GM23338 (cell line): ENCODE measurements around the gene CTDSPL.

Source experiments
- EZH2 ChIP-seq: fragments of 200-600 bp; sonication (generic); IDR thresholded peaks from one replicate; pipeline ENCODE4 v1.8.0; 2017; ENCODE audit warnings: antibody characterized with exemption, mild to moderate bottlenecking, low read depth; ENCODE audit not compliant: unreplicated experiment
- POLR2AphosphoS5 ChIP-seq: IDR thresholded peaks from 2 replicates; pipeline ENCODE4 v1.6.1; 2016; ENCODE audit warnings: antibody characterized with exemption, low read depth
- ZNF114 ChIP-seq: fragments of 250-450 bp; sonication (Bioruptor Pico); IDR thresholded peaks from 2 replicates; pipeline ENCODE4 v1.5.0; 2020; ENCODE audit warnings: mild to moderate bottlenecking, moderate library complexity
- TF ChIP-seq, protein P1 (sequence below), 2 experiments: fragments of 200-600 bp in 1 of 2; sonication (generic) in 1 of 2; conservative IDR thresholded peaks; 2 replicates each; pipeline versions ENCODE4 v1.5.1 to v1.6.1; 2016 to 2017; ENCODE audit warnings: antibody characterized with exemption in 2 of 2, low read depth in 2 of 2, mild to moderate bottlenecking in 2 of 2, moderate library complexity in 1 of 2
- TF ChIP-seq, protein P2 (sequence below): IDR thresholded peaks from 2 replicates; pipeline ENCODE4 v1.6.1; 2016; ENCODE audit warnings: antibody characterized with exemption
- TF ChIP-seq, protein P3 (sequence below): IDR thresholded peaks from one replicate; pipeline ENCODE4 v1.6.1; 2018; ENCODE audit warnings: antibody characterized with exemption; ENCODE audit not compliant: unreplicated experiment

DNA sequence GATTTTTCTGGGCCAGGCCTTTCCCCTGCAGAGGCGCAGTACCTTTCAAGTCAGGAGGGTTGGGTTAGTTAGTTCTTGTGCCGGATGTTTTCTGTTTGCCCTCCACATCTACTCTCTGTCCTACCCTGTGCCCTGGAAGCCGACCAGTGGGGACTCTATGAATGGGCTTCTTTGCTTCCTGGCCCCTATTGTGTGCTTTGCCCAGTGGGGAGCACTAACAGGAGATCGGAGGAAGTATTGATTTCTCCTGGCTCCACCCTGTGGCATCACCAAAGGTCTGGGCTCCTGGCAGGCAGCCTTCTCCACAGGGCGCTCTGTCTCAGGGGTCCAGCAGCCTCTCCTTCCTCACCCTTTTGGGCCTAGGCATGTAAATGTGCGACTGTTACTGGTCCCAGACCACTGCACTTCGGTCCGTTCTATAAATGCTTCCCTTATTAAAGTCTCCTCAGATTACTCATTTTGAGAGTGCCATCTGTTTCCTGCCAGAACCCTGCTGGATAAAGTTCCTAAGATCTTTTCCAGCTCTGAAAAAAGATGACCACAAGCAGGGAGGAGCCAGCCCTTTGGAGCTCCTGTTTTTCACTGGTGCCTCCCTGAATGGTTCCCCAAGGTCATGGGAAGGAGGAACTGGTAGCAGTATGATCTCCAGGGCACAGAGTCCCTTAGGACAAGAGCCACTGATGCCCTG, 44.5 kb downstream of the CTDSPL start:
- TF ChIP-seq, protein P1, sequence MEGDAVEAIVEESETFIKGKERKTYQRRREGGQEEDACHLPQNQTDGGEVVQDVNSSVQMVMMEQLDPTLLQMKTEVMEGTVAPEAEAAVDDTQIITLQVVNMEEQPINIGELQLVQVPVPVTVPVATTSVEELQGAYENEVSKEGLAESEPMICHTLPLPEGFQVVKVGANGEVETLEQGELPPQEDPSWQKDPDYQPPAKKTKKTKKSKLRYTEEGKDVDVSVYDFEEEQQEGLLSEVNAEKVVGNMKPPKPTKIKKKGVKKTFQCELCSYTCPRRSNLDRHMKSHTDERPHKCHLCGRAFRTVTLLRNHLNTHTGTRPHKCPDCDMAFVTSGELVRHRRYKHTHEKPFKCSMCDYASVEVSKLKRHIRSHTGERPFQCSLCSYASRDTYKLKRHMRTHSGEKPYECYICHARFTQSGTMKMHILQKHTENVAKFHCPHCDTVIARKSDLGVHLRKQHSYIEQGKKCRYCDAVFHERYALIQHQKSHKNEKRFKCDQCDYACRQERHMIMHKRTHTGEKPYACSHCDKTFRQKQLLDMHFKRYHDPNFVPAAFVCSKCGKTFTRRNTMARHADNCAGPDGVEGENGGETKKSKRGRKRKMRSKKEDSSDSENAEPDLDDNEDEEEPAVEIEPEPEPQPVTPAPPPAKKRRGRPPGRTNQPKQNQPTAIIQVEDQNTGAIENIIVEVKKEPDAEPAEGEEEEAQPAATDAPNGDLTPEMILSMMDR (conservative IDR thresholded peaks at IDR 0.05; ENCODE audit: low read depth in 2 of 2) = no peak
- TF ChIP-seq, protein P2, sequence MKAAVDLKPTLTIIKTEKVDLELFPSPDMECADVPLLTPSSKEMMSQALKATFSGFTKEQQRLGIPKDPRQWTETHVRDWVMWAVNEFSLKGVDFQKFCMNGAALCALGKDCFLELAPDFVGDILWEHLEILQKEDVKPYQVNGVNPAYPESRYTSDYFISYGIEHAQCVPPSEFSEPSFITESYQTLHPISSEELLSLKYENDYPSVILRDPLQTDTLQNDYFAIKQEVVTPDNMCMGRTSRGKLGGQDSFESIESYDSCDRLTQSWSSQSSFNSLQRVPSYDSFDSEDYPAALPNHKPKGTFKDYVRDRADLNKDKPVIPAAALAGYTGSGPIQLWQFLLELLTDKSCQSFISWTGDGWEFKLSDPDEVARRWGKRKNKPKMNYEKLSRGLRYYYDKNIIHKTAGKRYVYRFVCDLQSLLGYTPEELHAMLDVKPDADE = no peak
- TF ChIP-seq ZNF114 (CRISPR knock-in tag) = no peak
- TF ChIP-seq EZH2 = no peak
- no peak for TF ChIP-seq POLR2AphosphoS5
- TF ChIP-seq, protein P3, sequence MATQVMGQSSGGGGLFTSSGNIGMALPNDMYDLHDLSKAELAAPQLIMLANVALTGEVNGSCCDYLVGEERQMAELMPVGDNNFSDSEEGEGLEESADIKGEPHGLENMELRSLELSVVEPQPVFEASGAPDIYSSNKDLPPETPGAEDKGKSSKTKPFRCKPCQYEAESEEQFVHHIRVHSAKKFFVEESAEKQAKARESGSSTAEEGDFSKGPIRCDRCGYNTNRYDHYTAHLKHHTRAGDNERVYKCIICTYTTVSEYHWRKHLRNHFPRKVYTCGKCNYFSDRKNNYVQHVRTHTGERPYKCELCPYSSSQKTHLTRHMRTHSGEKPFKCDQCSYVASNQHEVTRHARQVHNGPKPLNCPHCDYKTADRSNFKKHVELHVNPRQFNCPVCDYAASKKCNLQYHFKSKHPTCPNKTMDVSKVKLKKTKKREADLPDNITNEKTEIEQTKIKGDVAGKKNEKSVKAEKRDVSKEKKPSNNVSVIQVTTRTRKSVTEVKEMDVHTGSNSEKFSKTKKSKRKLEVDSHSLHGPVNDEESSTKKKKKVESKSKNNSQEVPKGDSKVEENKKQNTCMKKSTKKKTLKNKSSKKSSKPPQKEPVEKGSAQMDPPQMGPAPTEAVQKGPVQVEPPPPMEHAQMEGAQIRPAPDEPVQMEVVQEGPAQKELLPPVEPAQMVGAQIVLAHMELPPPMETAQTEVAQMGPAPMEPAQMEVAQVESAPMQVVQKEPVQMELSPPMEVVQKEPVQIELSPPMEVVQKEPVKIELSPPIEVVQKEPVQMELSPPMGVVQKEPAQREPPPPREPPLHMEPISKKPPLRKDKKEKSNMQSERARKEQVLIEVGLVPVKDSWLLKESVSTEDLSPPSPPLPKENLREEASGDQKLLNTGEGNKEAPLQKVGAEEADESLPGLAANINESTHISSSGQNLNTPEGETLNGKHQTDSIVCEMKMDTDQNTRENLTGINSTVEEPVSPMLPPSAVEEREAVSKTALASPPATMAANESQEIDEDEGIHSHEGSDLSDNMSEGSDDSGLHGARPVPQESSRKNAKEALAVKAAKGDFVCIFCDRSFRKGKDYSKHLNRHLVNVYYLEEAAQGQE = no peak
